Measurements from ENCODE around the gene LIMS1. TPM values are rescaled to one million over a fixed set of nuclear protein-coding genes. Genes with fewer than 3 reads are reported as not detected.

LIMS1 gene
- total RNA-seq, 1 donor, result 129 TPM

GRCh38 chr2:108616318-108616717, 82.0 kb downstream of the LIMS1 start:
- no peak for TF ChIP-seq CTCF (IDR thresholded peaks at IDR 0.05; ENCODE audit: extremely low read depth, low read depth, low read length)
- Histone ChIP-seq H3K4me3 (ENCODE audit: insufficient read depth, low read length) (no peak overlapping the region), H4K20me1 (ENCODE audit: insufficient read depth, low read length) (peaks cover 30% of the 10 kb centered on the region), H3K79me2 (ENCODE audit: insufficient read depth, low read length) (peaks cover 88% of the 10 kb centered on the region), H3K36me3 (ENCODE audit: insufficient read depth, low read length) (no peaks in the 10 kb centered on the region), H3K4me1 (ENCODE audit: insufficient read depth, low read length) (peaks cover 20% of the 10 kb centered on the region), H2AFZ (ENCODE audit: low read length) (no peak overlapping the region), H3K27ac (ENCODE audit: low read depth, low read length) (no peak overlapping the region), H3K9me3 (ENCODE audit: low read depth, low read length) (no peaks in the 10 kb centered on the region), H3K27me3 (ENCODE audit: insufficient read depth, low read length) (no peaks in the 10 kb centered on the region), H3K4me2 (ENCODE audit: insufficient read depth, low read length) (no peak overlapping the region)
- no peak for DNase-seq (ENCODE audit: insufficient read length, low spot score, missing footprints)

GRCh38 chr2:108616751-108617161, 82.5 kb downstream of the LIMS1 start:
- Histone ChIP-seq H3K4me3 (ENCODE audit: insufficient read depth, low read length) (no peak overlapping the region), H3K27me3 (ENCODE audit: insufficient read depth, low read length) (no peaks in the 10 kb centered on the region), H3K9me3 (ENCODE audit: low read depth, low read length) (no peaks in the 10 kb centered on the region), H3K4me2 (ENCODE audit: insufficient read depth, low read length) (no peak overlapping the region), H3K27ac (ENCODE audit: low read depth, low read length) (no peak overlapping the region), H2AFZ (ENCODE audit: low read length) (no peak overlapping the region), H4K20me1 (ENCODE audit: insufficient read depth, low read length) (peaks cover 32% of the 10 kb centered on the region), H3K79me2 (ENCODE audit: insufficient read depth, low read length) (peaks cover 90% of the 10 kb centered on the region), H3K4me1 (ENCODE audit: insufficient read depth, low read length) (peaks cover 21% of the 10 kb centered on the region), H3K36me3 (ENCODE audit: insufficient read depth, low read length) (no peaks in the 10 kb centered on the region)
- no peak for TF ChIP-seq CTCF (IDR thresholded peaks at IDR 0.05; ENCODE audit: extremely low read depth, low read depth, low read length)
- no peak for DNase-seq (ENCODE audit: insufficient read length, low spot score, missing footprints)

- no peak for DNase-seq (ENCODE audit: insufficient read length, low spot score, missing footprints)
- Histone ChIP-seq H3K27ac (ENCODE audit: low read depth, low read length) (no peak overlapping the region), H3K36me3 (ENCODE audit: insufficient read depth, low read length) (no peaks in the 10 kb centered on the region), H4K20me1 (ENCODE audit: insufficient read depth, low read length) (peaks cover 30% of the 10 kb centered on the region), H3K9me3 (ENCODE audit: low read depth, low read length) (no peaks in the 10 kb centered on the region), H3K4me3 (ENCODE audit: insufficient read depth, low read length) (no peak overlapping the region), H3K4me2 (ENCODE audit: insufficient read depth, low read length) (no peak overlapping the region), H2AFZ (ENCODE audit: low read length) (no peak overlapping the region), H3K4me1 (ENCODE audit: insufficient read depth, low read length) (peaks cover 21% of the 10 kb centered on the region), H3K79me2 (ENCODE audit: insufficient read depth, low read length) (peaks cover 90% of the 10 kb centered on the region), H3K27me3 (ENCODE audit: insufficient read depth, low read length) (no peaks in the 10 kb centered on the region)
- TF ChIP-seq CTCF (IDR thresholded peaks at IDR 0.05; ENCODE audit: extremely low read depth, low read depth, low read length), result no peak
Measured at GRCh38 chr2:108617617-108618016, 83.3 kb downstream of the LIMS1 start.

GRCh38 chr2:108619925-108620620, 85.8 kb downstream of the LIMS1 start:
- no peak for DNase-seq (ENCODE audit: insufficient read length, low spot score, missing footprints)
- no peak overlapping the region for H3K27ac ChIP-seq (ENCODE audit: low read depth, low read length)
- no peaks in the 10 kb centered on the region for H3K36me3 ChIP-seq (ENCODE audit: insufficient read depth, low read length)
- no peak overlapping the region for H3K4me3 ChIP-seq (ENCODE audit: insufficient read depth, low read length)
- H3K27me3 ChIP-seq (ENCODE audit: insufficient read depth, low read length), result no peaks in the 10 kb centered on the region
- H3K4me2 ChIP-seq (ENCODE audit: insufficient read depth, low read length), result no peak overlapping the region
- peaks cover 23% of the 10 kb centered on the region for H4K20me1 ChIP-seq (ENCODE audit: insufficient read depth, low read length)
- H3K79me2 ChIP-seq (ENCODE audit: insufficient read depth, low read length), result peaks cover 83% of the 10 kb centered on the region
- no peak overlapping the region for H2AFZ ChIP-seq (ENCODE audit: low read length)
- H3K9me3 ChIP-seq (ENCODE audit: low read depth, low read length), result no peaks in the 10 kb centered on the region
- no peak for TF ChIP-seq CTCF (IDR thresholded peaks at IDR 0.05; ENCODE audit: extremely low read depth, low read depth, low read length)
- H3K4me1 ChIP-seq (ENCODE audit: insufficient read depth, low read length), result peaks cover 29% of the 10 kb centered on the region

Data from osteoblast (primary cell).